Measurements from ENCODE around the gene HERPUD1. TPM values are rescaled to one million over a fixed set of nuclear protein-coding genes. Genes with fewer than 3 reads are reported as not detected.

The HERPUD1 gene
- total and polyA plus RNA-seq, 9 of the 15 experiments (the other 6 are each of a cell fraction or from before 2014, with no cell fraction given): 14.2 to 60.7 (median 37.4) TPM

DNA sequence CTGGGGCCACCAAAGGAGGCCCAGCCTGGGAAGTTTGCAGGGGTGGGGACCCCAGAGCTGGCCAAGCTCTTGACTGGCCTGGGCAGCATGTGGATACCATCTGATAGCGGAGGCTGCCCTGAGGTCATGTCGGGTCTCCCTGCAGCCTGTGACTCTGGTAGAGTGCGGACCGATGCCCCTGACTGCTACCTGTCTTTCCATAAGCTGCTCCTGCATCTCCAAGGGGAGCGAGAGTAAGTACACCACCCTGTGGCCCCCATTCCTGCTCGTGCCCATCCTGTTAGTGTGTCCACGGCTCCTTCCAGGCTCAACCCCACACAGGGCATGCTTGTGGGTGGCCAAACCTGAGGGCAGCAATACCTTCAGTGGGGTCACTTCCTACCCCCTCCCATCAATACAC lies 37.8 kb downstream of the HERPUD1 start:
- DNase-seq (ENCODE audit: extremely low read depth in 1 of 4, low spot score in 3 of 4) (no peak), ATAC-seq (no peak), FAIRE-seq (no peak)
- no peak overlapping the region for H3K27ac ChIP-seq (ENCODE audit: extremely low read depth, low read depth, low read length)
- H3K4me2 ChIP-seq (ENCODE audit: insufficient read depth, low read length): no peak overlapping the region
- H3K4me1 ChIP-seq (replicated peaks in 1 of 2; ENCODE audit: control insufficient read depth in 2 of 2, insufficient read depth in 2 of 2, low read length in 2 of 2): peaks cover 2 to 5% of the 10 kb centered on the region in 2 experiments; a peak in 4 of 5 replicates
- ChIA-PET POLR2A (interaction anchor here (0.7 to 1.3 kb wide), 3 partner anchors 15 to 22 kb away, joined by 3 to 4 read pairs (median 3); no protein-coding TSS in a partner anchor), CTCF (ENCODE audit: low intra/inter-chr PET ratio) (no interaction called here)
- WGBS (ENCODE audit: insufficient coverage, low coverage, missing lambda C conversion rate): 11% methylated on average over 7 of the region's 7 CpGs
- no peak overlapping the region for H3K9ac ChIP-seq (ENCODE audit: insufficient read depth in 1 of 2, low read depth in 2 of 2, low read length in 2 of 2)
- intact Hi-C loops (cut with micrococcal nuclease) (no loop called here), in situ Hi-C loops (cut with MboI) (no loop called here)
- H3K79me2 ChIP-seq (ENCODE audit: control insufficient read depth, insufficient read depth, low read length): no peaks in the 10 kb centered on the region
- no peaks in the 10 kb centered on the region for H3K36me3 ChIP-seq (ENCODE audit: control insufficient read depth, insufficient read depth, low read length)
- H3K27me3 ChIP-seq (ENCODE audit: control insufficient read depth in 2 of 2, insufficient read depth in 2 of 2, low read length in 2 of 2): peaks cover 11 to 32% of the 10 kb centered on the region in 2 experiments; a peak in 4 of 5 replicates
- TF ChIP-seq HNRNPK (IDR thresholded peaks at IDR 0.05; ENCODE audit: low read depth, low read length, poor library complexity, severe bottlenecking): no peak
- TF ChIP-seq, protein P1, sequence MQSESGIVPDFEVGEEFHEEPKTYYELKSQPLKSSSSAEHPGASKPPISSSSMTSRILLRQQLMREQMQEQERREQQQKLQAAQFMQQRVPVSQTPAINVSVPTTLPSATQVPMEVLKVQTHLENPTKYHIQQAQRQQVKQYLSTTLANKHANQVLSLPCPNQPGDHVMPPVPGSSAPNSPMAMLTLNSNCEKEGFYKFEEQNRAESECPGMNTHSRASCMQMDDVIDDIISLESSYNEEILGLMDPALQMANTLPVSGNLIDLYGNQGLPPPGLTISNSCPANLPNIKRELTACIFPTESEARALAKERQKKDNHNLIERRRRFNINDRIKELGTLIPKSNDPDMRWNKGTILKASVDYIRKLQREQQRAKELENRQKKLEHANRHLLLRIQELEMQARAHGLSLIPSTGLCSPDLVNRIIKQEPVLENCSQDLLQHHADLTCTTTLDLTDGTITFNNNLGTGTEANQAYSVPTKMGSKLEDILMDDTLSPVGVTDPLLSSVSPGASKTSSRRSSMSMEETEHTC (IDR thresholded peaks at IDR 0.05): no peak
- H3K4me3 ChIP-seq: no peak overlapping the region
- H4K20me1 ChIP-seq (replicated peaks; ENCODE audit: control insufficient read depth, insufficient read depth, low read length): no peaks in the 10 kb centered on the region
- H2AFZ ChIP-seq (ENCODE audit: low read depth, low read length): no peak overlapping the region
- no TSS peak for BruUV-seq (replicated peaks)
- no peaks in the 10 kb centered on the region for H3K9me1 ChIP-seq (ENCODE audit: control insufficient read depth, insufficient read depth, low read length)
- peaks cover 2% of the 10 kb centered on the region; the same call in 1 of the 2 replicates for H3K9me3 ChIP-seq (replicated peaks; ENCODE audit: control insufficient read depth, insufficient read depth, low read depth, low read length)
